Activated T-helper 9 cell treated with anti-CD3 and anti-CD28 coated beads, Interleukin-2, amount 50 U/mL, for 16 hours (primary cell): ENCODE results near the gene TDRD1.

Experiments used
- DNase-seq: peaks from one replicate; pipeline ENCODE4 v3.0.0-alpha.2; 2020; ENCODE audit warnings: low read depth

The TDRD1 gene

DNA sequence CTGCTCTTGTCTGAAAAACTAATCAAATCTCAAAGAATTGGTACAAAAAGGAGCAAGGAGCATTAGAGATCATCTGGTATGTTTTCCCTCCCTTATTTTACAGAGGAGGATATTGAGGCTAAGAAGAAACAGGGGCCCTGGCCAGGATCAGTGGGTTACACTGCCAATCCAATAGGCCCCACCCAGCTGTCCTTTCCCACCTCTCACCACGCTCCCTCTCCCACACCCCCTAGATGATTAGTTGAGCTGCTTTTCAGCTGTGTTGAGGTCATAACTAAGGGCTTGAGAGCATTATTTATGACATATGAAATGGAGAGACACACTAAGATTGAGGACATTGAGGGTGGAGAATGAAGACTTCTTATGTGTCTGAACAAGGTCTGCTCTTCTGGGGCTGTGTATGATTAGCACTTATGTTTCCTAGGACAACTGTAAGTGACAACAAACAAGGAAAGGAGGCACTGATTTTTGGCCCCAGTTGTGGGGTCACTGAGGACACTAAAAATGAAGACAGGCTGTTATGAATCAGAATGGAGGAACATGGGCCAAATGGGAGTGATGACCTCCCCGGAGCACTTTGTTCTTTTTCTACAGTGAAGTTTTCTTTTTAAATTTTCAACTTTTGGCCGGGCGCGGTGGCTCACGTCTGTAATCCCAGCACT is 86.4 kb downstream of the TDRD1 start:
- DNase-seq, result no peak

DNA sequence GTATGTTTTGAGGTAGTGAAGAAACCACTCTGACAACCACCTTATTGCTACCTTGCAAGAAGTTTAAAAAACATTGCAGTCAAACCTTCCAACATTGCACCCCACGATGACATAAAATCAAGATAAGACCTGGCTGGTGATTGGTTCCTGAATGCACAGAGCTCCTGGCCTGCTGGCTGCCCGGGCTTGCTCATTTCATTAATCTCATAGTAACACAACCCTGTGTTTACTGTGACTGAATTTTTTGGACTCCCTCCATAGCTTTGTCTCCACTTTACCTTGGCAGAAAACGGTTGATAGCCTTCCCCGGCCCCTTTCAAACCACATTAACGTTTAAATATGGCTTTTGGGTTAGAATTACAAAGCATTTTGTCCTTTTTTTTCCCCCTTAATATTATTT is 87.4 kb downstream of the TDRD1 start:
- no peak for DNase-seq

GRCh38 chr10:114271075-114271778 is 92.1 kb downstream of the TDRD1 start:
- DNase-seq, result no peak

DNA sequence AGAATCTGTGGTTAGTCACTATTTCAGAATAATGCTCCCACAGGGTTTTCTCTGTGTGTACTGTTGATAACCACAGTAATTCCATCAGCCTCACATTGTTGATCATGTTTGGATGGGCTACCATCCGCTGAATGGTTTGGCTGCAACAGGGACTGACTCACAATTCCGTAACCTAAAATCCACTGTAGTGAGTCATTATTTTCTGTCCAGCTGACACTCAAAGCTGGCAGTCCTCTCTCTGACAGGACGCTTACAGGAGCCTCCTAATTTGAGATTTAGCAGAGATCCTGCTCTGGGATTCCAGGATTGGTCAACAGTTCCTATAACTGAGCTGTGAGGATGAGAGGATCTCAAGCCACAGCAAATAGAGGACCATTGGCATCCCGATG is 92.6 kb downstream of the TDRD1 start:
- no peak for DNase-seq

GRCh38 chr10:114272696-114273095 is 93.5 kb downstream of the TDRD1 start:
- DNase-seq, result no peak

DNA sequence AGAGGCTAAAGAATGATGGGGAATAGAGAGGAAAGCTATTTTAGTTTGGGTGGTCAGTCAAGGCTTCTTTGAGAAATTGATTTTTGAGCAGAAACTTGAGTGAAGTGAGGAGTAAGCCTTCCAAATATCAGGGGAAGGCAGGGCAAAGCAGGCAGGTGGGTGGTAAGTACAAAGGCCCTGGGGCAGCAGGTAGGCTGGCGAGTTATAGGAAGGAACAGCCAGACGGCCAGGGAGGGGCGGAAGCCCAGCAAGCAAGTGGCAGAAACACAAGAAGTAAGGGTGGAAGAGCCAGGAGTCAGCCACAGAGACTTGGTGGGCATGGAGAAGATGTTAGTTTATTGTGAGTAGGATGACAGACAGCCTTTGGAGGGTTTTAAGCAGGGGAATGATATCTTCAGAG is 94.8 kb downstream of the TDRD1 start:
- no peak for DNase-seq

DNA sequence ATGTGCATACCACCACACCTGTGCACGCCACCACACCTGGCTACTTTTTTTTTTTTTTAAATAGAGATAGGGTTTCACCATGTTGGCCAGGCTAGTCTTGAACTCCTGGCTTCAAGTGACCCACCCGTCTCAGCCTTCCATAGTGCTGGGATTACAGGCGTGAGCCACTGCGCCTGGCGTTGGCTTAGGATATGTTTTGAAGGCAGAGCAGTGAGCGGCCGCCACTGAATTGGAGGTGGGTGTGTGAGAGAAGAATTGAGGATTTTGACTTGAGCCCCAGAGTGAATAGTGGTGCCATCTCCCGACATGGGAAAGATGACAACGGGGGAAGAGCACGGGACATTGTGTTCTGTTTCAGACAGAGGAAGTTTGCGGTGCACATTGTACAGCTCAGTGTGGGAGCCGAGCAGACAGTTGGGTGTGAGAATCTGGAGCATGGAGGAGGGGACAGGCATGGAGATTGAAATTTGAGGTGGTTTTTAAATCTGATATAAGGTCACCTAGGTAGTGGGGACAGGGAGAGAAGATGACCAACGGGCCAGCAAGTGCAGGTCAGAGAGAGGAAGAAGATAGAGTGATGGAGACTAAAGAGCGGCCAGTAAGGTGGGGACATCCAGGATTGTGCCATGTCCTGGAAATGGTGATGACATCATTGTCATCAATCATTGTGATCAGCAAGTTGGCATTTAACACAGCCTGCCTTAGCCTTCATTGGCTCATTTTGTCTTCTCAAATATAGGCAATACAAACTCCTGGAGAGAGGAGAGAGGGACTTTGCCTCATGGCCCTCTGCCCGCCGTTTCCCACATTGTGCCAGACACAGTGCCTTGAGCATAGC is 95.7 kb downstream of the TDRD1 start:
- no peak for DNase-seq

DNA sequence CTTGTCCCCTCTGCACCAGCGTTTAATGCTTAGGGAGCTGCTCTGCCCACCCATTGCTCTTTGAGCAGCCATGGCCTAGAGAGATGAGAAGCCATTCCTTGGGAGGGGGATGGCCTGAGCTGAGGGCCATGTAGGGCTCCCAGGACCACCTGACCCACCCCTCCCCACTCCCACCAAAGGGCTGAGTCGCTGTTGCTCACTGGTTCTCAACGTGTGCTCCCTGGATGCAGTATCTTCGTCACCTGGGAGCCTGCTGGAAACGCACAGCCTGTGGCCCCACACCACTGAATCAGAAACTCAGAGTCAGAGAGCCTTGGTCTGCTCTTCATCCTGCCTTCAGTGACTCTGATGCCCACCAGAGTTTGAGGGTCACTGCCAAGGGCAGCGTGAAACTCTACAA is 96.9 kb downstream of the TDRD1 start:
- DNase-seq, result no peak

DNA sequence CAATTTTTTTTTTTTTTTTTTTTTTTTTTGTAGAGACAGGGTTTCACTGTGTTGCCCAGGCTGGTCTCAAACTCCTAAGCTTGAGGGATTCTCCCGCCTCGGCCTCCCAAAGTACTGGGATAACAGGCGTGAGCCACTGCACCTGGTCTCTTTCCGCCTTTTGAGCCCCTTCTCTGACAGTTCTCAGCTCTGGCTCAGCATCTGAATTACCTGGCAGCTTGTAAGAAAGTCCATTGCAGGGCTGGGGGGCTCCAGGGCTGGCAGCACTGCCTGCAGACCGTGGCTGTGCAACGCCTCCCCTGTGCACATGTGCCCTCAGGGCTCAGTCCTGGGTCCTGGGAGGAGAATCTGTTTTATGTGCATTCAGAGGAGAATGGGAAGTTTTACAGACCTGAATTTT is 97.5 kb downstream of the TDRD1 start:
- DNase-seq, result no peak

GRCh38 chr10:114278140-114278883 is 99.2 kb downstream of the TDRD1 start:
- no peak for DNase-seq

GRCh38 chr10:114278884-114279191 is 99.7 kb downstream of the TDRD1 start:
- DNase-seq, result no peak

- no peak for DNase-seq
These were observed 100.1 kb downstream of the TDRD1 start for GRCh38 chr10:114279289-114279688.

DNA sequence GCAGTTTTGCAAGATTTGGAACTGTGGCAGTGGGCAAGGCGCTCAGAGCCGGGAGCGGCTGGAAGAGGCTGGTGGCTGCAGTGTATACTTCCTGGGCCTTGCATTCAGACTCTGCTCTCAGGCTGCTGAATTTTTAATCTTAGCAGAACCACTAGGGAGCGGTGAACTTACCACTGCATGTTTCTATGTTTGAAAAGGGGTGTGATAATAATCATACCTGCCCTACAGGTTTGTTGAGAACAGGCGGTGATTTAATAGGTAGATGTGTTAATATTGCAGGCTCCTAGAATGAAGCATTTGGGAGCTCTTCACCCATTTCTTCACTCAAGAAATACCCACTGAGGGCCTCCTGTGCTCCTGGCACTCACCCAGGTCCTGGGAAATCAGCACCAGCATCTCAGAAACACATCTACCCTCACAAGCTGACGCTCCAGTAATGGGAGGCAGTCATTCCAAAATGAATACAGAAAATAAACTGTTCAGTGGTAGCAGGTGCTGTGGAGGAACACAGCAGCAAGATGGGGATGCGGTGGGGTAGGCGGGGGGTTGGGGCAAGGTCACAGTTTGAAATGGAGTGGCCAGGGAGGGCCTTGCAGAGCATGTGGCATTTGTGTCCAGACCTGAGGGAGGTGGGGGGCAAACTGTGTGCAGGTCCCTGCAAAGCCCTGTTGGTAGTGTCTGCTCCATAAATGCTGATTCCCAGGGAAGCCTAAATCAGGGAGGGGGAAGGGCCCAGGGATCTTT is 100.9 kb downstream of the TDRD1 start:
- DNase-seq, result no peak

- DNase-seq, result no peak
These were observed 101.9 kb downstream of the TDRD1 start for GRCh38 chr10:114281006-114281405.

GRCh38 chr10:114281461-114281860 is 102.3 kb downstream of the TDRD1 start:
- no peak for DNase-seq
